ENCODE results near the gene ATXN2.
A peak's percentile ranks its signal among the peaks of the same experiment; 100 is the strongest.
"Not testable (repeated sequence)": the region's sequence is repeated elsewhere in the genome, so short reads cannot be mapped to it uniquely, and the experiment has no call there.

ATXN2 gene

DNA sequence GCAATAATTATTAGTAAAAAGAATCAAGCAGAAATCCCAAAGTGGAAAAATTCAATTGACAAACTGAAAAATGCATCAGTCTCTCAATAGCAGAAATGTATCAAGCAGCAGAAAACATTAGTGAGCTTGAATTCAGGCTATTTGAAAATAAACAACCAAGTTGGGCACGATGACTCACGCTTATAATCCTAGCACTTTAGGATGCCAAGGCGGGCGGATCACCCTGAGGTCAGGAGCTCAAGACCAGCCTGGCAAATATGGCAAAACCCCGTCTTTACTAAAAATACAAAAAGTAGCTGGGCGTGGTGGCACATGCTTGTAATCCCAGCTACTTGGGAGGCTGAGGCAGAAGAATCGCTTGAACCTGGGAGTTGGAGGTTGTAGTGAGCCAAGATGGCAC is 106.1 kb downstream of the ATXN2 start:
- not testable (repeated sequence) for DNase-seq

DNA sequence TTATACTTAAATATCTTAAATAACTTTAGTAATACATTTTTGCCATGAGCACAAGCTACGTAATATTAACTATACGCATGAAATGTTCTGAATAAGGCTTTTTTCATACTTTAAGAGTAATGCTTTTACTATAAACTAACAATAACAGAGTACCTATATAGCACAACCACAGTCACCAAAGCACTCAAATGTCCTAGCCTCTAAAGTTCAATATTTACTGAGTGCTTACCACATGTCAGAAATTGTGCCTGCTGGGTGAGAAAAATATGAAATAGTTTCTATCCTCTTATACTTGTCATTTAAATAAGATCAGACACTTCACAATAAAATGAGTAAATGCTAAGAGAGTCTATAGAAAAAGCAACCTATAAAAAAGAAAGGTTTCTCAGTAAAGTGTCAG is 110.3 kb downstream of the ATXN2 start:
- no peak for DNase-seq

DNA sequence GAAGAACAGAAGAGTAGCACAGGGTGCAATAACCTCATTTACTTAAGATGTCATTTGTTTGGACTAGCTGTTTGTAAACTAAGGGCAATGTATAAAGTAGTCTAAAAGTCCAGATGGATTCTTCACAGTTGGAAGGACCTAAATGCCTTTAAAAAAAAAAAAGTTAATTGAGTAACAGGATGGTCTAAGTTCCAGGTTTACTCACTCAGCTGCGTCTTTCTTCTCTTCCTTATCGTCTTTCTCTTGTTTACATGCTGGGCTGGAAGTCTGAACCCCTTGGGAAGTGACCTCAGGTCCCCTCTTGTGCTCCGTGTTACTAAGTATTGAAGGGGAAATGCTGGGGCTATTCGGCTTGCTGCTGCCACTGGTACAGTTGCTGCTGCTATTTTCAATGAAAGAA is 110.8 kb downstream of the ATXN2 start:
- no peak for DNase-seq

- DNase-seq = no peak
These were observed 116.7 kb downstream of the ATXN2 start for GRCh38 chr12:111482462-111482861.

DNA sequence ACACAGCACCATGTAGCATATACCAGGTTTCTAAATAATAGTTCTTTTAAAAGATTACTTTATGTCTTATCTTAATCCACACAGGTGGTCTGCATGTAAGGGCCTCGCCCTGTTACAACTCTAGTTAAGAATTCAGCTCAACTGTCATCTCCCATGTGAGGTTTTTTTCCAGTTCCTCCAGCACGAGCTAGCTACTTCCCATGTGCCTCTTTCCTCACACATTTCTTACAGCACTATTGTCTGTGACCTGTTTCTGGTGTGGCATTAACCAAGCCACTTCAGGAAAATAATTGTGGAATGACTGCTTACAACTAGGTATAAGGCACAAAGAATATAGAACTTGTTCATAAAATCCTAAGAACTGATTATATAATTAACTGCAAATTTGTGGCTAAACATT is 127.9 kb downstream of the ATXN2 start:
- no peak for DNase-seq

DNA sequence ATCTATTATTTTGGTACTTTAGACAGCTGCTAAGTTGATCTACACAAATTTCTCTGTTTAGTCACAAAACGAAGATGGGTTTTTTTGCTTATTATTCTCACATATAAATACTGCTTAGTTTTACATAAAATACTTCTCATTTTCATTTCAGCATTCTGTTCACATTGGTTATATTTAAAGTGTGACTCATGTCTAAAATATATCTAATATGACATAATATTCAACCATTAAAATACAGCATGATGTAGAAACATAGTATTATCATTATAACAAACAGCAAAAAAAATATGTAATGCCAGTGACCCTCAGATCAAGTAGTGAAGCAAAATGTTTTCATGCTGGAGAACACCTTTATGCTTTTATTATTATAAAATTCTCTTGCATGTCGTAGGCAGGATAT is 129.7 kb downstream of the ATXN2 start:
- no peak for DNase-seq

GRCh38 chr12:111467857-111468241 is 131.3 kb downstream of the ATXN2 start:
- no peak for DNase-seq

DNA sequence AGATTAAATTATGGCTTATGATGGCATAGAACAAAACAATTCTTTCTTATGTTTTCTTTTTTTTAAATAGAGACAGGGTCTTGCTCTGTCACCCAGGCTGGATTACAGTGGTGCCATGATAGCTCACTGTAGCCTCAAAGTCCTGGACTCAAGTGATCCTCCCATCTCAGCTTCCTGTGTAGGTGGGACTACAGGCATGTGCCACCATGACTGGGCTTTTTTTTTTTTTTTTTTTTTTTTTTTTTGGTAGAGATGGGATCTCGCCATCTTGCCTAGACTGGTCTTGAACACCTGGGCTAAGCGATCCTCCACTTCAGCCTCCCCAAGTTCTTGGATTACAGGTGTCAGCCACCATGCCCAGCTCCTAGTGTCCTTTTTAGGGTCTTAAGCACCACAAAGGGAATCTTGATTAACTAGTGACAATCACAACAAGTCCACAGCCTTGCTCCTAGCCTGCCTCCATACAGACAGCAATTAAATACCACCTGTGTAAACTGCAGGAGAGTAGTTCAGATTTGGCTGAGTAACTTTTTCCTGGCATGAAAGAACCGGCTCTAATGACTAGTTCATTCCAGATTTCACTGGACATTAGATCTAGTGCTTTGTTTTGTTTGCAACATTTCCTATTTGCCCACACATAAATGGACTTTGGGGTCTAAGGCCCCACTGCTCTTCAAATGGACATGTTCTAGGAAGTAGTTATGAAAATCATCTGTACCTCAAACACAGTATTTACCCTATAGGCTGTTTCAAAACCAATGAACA is 131.8 kb downstream of the ATXN2 start:
- DNase-seq = no peak

GRCh38 chr12:111462210-111462769 is 136.8 kb downstream of the ATXN2 start:
- DNase-seq = no peak

GRCh38 chr12:111460111-111460510 is 139.0 kb downstream of the ATXN2 start:
- not testable (repeated sequence) for DNase-seq

GRCh38 chr12:111458546-111459172 is 140.5 kb downstream of the ATXN2 start:
- no peak for DNase-seq

DNA sequence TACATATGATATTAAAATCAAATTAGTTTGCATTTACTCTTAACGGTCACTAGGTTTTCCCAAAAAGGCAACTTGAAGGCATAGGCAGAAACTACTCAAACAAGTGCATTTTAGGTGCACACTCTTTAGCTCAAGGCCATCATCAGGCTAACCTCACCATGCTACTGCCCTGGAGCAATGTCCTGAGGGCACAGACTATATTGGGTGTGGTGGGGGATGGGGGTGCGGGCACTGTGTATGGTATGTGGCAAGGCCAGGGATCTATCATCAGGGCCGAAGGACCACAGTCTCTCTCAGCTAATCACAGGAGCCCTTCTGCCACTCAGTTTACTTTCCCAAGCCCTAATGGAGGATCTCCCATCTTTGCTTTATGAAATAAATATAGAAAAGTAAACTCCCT is 141.5 kb downstream of the ATXN2 start:
- DNase-seq = no peak

- no peak for DNase-seq
These were observed 142.0 kb downstream of the ATXN2 start for GRCh38 chr12:111457071-111457470.

- no peak for DNase-seq
These were observed 143.4 kb downstream of the ATXN2 start for GRCh38 chr12:111455448-111456320.

- DNase-seq = no peak
These were observed 144.2 kb downstream of the ATXN2 start for GRCh38 chr12:111454716-111455447.

- DNase-seq = no peak
These were observed 144.8 kb downstream of the ATXN2 start for GRCh38 chr12:111454311-111454710.

GRCh38 chr12:111453071-111453989 is 145.8 kb downstream of the ATXN2 start:
- no peak for DNase-seq

DNA sequence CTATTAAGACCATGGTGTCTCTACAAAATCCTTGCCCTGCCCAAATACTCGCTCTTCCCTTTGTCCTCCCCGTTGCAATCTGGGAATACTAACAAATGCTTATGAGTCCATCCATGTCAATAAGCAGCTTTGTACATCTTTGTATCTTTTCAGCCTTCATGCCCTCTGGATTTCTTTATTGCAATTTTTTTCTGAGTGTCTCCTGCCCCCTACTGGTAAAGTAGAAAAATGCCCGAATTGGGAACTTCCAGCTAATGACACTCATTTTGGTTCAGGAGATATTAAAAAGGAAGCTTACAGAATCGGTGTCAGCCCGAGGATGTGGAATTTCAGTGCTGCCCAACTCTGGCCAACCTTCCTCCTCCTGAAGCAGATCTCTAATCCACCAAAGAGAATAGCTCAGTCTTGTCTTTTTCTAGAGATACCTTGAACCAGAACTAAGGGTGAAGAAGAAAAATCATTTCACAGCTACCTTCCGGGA is 147.4 kb downstream of the ATXN2 start:
- DNase-seq = peak; percentile 22

DNA sequence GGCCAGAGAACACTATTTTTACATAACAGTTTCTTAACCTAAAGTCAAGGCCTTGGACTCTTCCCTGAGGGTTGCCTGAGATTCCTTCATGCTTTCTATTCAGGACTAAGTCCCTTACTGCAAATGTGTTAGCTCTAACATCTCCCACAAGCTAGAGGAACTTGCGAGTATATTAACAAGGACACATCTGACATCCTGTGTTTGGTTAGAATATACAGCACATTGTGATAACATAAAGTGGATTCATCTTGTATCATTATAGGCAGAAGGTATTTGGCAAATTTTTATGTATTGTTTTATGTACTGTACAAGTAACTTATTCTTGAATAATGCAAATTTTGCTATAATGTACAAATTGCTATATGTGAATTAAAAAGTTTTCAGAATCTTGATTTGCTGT is 147.9 kb downstream of the ATXN2 start:
- DNase-seq = no peak

DNA sequence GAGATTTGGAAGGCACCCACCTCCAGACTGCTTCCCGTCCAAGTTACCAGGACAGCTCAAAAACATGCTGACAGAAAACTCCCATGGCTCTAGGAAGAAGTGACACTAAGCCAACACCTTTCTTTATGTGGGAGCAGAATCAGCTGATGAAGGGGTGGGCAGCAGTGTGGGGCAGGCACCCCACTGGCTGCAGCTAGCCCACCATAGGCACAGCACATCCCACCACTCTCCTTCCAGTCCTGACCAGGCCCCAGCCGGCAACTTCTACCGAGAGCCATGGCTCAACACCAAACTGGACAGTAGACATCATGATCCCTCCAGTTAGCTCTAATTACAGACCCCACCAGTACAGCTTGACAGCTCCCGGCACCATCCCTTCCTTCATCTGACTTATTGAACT is 148.4 kb downstream of the ATXN2 start:
- DNase-seq = no peak
